OCI-LY3 (cell line): Measurements from ENCODE around the gene GIT2.
"Not testable (repeated sequence)": the region's sequence is repeated elsewhere in the genome, so short reads cannot be mapped to it uniquely, and the experiment has no call there.

Experiments
- H2AFZ ChIP-seq: fragments of 200-600, 300-600 bp; shearing (Covaris generic); 2 replicates; pipeline ENCODE4 v1.6.0; 2014; ENCODE audit warnings: antibody characterized with exemption, low read depth, low read length
- H3K27ac ChIP-seq: fragments of 200-600, 300-600 bp; sonication (generic); 2 replicates; pipeline ENCODE4 v1.5.1; 2014; ENCODE audit warnings: mild to moderate bottlenecking, low read length, moderate library complexity, mixed read lengths
- H3K27me3 ChIP-seq: fragments of 200-600, 300-600 bp; sonication (generic); 2 replicates; pipeline ENCODE4 v1.6.1; 2014; ENCODE audit warnings: low read depth, low read length, mixed read lengths
- H3K36me3 ChIP-seq: fragments of 200-600, 300-600 bp; sonication (generic); replicated peaks from 2 replicates; pipeline ENCODE3; 2014; ENCODE audit warnings: low read depth, low read length, mixed read lengths
- H3K4me1 ChIP-seq: fragments of 300-600, 200-600 bp; sonication (generic); 2 replicates; pipeline ENCODE4 v1.6.1; 2014; ENCODE audit warnings: low read length, mixed read lengths
- H3K4me2 ChIP-seq: fragments of 200-600, 300-600 bp; sonication (generic); 2 replicates; pipeline ENCODE4 v1.6.1; 2014; ENCODE audit warnings: low read length, mixed read lengths
- H3K4me3 ChIP-seq: fragments of 300-600, 200-600 bp; sonication (generic); 2 replicates; pipeline ENCODE4 v1.5.1; 2014; ENCODE audit warnings: antibody characterized with exemption, mild to moderate bottlenecking, low read length, moderate library complexity
- H3K79me2 ChIP-seq: fragments of 300-600, 200-600 bp; shearing (Covaris generic); 2 replicates; pipeline ENCODE4 v1.6.1; 2014; ENCODE audit warnings: mild to moderate bottlenecking, low read length, mixed read lengths
- H3K9ac ChIP-seq: fragments of 300-600, 200-600 bp; shearing (Covaris generic); 2 replicates; pipeline ENCODE4 v1.6.0; 2014; ENCODE audit warnings: mild to moderate bottlenecking, low read length, moderate library complexity
- H3K9me3 ChIP-seq: fragments of 200-600, 300-600 bp; shearing (Covaris generic); 2 replicates; pipeline ENCODE4 v1.6.1; 2014; ENCODE audit warnings: low read length, mixed read lengths; ENCODE audit not compliant: insufficient read depth
- H4K20me1 ChIP-seq: fragments of 200-600, 300-600 bp; sonication (generic); 2 replicates; pipeline ENCODE4 v1.6.1; 2016; ENCODE audit warnings: low read length, mixed read lengths; ENCODE audit not compliant: insufficient read depth
- EZH2phosphoT487 ChIP-seq: fragments of 200-600 bp; shearing (Covaris generic); IDR thresholded peaks from 2 replicates; pipeline ENCODE4 v1.6.1; 2018; ENCODE audit warnings: antibody characterized with exemption, mixed run types, low read depth
- TF ChIP-seq, protein P1 (sequence below): fragments of 200-600, 300-600 bp; sonication (generic); IDR thresholded peaks from 2 replicates; pipeline ENCODE4 v1.5.1; 2014; ENCODE audit warnings: antibody characterized with exemption, low read length, low read depth

Gene GIT2

DNA sequence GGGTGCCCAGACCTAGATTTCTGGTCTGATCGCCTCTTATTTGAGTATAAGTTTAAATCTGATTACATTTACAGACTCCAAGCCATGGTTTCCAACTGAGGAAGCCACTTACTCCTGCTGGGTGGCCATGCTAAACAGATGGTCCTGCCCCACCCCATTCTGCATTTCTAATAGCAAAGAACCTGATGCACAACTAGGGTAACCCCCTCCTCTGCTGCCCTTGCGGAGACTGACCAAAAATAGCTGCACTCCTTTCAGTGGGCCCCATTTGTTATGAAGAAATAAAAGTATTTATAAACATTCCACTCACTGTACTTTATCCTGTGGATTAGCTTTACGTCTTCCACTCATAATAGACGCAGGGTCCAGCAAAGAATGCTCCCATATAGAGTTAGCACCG, 6.8 kb downstream of the GIT2 start:
- H4K20me1 ChIP-seq: peaks cover 35% of the 10 kb centered on the region
- peaks cover 13% of the 10 kb centered on the region for H3K4me1 ChIP-seq
- H3K36me3 ChIP-seq: peaks cover 55% of the 10 kb centered on the region
- H2AFZ ChIP-seq: no peak overlapping the region
- peaks cover 68% of the 10 kb centered on the region for H3K79me2 ChIP-seq
- no peaks in the 10 kb centered on the region for H3K9me3 ChIP-seq
- H3K27ac ChIP-seq: no peak overlapping the region
- TF ChIP-seq EZH2phosphoT487: no peak
- TF ChIP-seq, protein P1, sequence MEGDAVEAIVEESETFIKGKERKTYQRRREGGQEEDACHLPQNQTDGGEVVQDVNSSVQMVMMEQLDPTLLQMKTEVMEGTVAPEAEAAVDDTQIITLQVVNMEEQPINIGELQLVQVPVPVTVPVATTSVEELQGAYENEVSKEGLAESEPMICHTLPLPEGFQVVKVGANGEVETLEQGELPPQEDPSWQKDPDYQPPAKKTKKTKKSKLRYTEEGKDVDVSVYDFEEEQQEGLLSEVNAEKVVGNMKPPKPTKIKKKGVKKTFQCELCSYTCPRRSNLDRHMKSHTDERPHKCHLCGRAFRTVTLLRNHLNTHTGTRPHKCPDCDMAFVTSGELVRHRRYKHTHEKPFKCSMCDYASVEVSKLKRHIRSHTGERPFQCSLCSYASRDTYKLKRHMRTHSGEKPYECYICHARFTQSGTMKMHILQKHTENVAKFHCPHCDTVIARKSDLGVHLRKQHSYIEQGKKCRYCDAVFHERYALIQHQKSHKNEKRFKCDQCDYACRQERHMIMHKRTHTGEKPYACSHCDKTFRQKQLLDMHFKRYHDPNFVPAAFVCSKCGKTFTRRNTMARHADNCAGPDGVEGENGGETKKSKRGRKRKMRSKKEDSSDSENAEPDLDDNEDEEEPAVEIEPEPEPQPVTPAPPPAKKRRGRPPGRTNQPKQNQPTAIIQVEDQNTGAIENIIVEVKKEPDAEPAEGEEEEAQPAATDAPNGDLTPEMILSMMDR: no peak
- H3K9ac ChIP-seq: no peak overlapping the region
- H3K4me3 ChIP-seq: no peak overlapping the region
- H3K4me2 ChIP-seq: no peak overlapping the region
- no peaks in the 10 kb centered on the region for H3K27me3 ChIP-seq

- Histone ChIP-seq H3K27me3 (no peaks in the 10 kb centered on the region), H4K20me1 (peaks cover 30% of the 10 kb centered on the region), H3K4me3 (no peak overlapping the region), H3K79me2 (peaks cover 63% of the 10 kb centered on the region), H3K9me3 (no peaks in the 10 kb centered on the region), H2AFZ (no peak overlapping the region), H3K9ac (no peak overlapping the region), H3K4me2 (no peak overlapping the region), H3K4me1 (peaks cover 8% of the 10 kb centered on the region), H3K36me3 (peaks cover 56% of the 10 kb centered on the region), H3K27ac (no peak overlapping the region)
- TF ChIP-seq EZH2phosphoT487: no peak
- TF ChIP-seq, protein P1: no peak
Measured at GRCh38 chr12:109988903-109989302, 7.3 kb downstream of the GIT2 start.

DNA sequence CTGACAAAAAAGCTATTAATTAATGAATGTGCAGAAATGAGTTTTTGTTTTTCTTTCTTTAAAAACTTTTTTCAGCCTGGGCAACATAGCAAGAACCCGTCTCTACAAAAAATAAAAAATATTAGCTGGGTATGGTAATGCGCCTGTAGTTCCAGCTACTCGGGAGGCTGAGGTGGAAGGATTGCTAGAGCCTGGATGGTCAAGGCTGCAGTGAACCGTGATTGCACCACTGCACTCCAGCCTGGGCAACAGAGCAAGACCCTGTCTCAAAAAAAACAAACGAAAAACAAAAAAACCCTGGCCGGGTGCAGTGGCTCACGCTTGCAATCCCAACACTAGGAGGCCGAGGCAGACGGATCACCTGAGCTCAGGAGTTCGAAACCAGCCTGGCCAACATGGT, 7.9 kb downstream of the GIT2 start:
- Histone ChIP-seq H2AFZ (no peak overlapping the region), H3K9me3 (no peaks in the 10 kb centered on the region), H3K36me3 (peaks cover 60% of the 10 kb centered on the region), H3K27me3 (no peaks in the 10 kb centered on the region), H3K9ac (no peak overlapping the region), H3K4me3 (no peak overlapping the region), H4K20me1 (peaks cover 25% of the 10 kb centered on the region), H3K4me2 (no peak overlapping the region), H3K27ac (no peak overlapping the region), H3K4me1 (peaks cover 2% of the 10 kb centered on the region), H3K79me2 (peaks cover 57% of the 10 kb centered on the region)
- TF ChIP-seq EZH2phosphoT487: no peak
- TF ChIP-seq, protein P1: no peak

DNA sequence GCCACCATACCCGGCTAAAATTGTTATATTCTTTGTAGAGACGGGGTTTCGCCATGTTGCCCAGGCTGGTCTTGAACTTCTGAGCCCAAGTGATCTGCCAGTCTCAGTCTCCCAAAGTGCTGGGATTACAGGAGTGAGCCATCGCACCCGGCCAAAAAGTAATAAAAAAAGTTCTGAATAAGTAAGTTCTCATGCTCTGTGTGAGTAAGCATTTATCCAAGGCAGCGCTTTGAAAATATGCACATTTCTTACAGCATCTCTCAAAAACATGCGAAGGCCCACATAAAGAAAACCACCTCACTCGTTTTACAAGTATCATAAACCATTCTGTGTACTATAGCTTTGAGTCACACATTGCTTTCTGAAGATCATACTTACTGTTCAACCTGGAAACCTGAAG, 8.6 kb downstream of the GIT2 start:
- H3K36me3 ChIP-seq: peaks cover 62% of the 10 kb centered on the region
- H3K27me3 ChIP-seq: no peaks in the 10 kb centered on the region
- H3K79me2 ChIP-seq: peaks cover 50% of the 10 kb centered on the region
- H3K9ac ChIP-seq: no peak overlapping the region
- no peaks in the 10 kb centered on the region for H3K4me1 ChIP-seq
- peaks cover 22% of the 10 kb centered on the region; the same call in 1 of the 2 replicates for H4K20me1 ChIP-seq
- no peak overlapping the region for H3K4me2 ChIP-seq
- H2AFZ ChIP-seq: no peak overlapping the region
- TF ChIP-seq, protein P1: no peak
- no peak for TF ChIP-seq EZH2phosphoT487
- H3K9me3 ChIP-seq: no peaks in the 10 kb centered on the region
- H3K27ac ChIP-seq: no peak overlapping the region
- H3K4me3 ChIP-seq: no peak overlapping the region

GRCh38 chr12:109986236-109986635, 9.9 kb downstream of the GIT2 start:
- not testable (repeated sequence) for H3K4me3 ChIP-seq, H3K4me2 ChIP-seq, H3K9me3 ChIP-seq, H3K4me1 ChIP-seq, H3K27me3 ChIP-seq, H3K27ac ChIP-seq, H2AFZ ChIP-seq, H3K9ac ChIP-seq
- H4K20me1 ChIP-seq: peaks cover 12% of the 10 kb centered on the region; the same call in 1 of the 2 replicates
- peaks cover 37% of the 10 kb centered on the region for H3K79me2 ChIP-seq
- H3K36me3 ChIP-seq: peaks cover 67% of the 10 kb centered on the region
